Mammary epithelial cell (primary cell): ENCODE results near the gene ARHGAP30.

Source experiments
- EZH2 ChIP-seq: IDR thresholded peaks from 2 replicates; pipeline ENCODE4 v1.6.1; 2012; ENCODE audit warnings: low read length, inconsistent platforms, borderline replicate concordance
- TF ChIP-seq, protein P1 (sequence below), 2 donors: IDR thresholded peaks in 1 of 2; conservative IDR thresholded peaks in 1 of 2; 2 replicates each; pipeline ENCODE4 v1.5.1; 2011 to 2012; ENCODE audit warnings: inconsistent platforms in 2 of 2, low read length in 2 of 2, mild to moderate bottlenecking in 2 of 2, control low read depth in 1 of 2, low read depth in 1 of 2; ENCODE audit not compliant: insufficient read depth in 1 of 2; ENCODE audit errors: extremely low read depth in 1 of 2

- TF ChIP-seq, protein P1, sequence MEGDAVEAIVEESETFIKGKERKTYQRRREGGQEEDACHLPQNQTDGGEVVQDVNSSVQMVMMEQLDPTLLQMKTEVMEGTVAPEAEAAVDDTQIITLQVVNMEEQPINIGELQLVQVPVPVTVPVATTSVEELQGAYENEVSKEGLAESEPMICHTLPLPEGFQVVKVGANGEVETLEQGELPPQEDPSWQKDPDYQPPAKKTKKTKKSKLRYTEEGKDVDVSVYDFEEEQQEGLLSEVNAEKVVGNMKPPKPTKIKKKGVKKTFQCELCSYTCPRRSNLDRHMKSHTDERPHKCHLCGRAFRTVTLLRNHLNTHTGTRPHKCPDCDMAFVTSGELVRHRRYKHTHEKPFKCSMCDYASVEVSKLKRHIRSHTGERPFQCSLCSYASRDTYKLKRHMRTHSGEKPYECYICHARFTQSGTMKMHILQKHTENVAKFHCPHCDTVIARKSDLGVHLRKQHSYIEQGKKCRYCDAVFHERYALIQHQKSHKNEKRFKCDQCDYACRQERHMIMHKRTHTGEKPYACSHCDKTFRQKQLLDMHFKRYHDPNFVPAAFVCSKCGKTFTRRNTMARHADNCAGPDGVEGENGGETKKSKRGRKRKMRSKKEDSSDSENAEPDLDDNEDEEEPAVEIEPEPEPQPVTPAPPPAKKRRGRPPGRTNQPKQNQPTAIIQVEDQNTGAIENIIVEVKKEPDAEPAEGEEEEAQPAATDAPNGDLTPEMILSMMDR (conservative IDR thresholded peaks at IDR 0.05 in 1 of 2, IDR thresholded peaks at IDR 0.05 in 1 of 2; ENCODE audit: extremely low read depth in 1 of 2, insufficient read depth in 1 of 2, low read depth in 1 of 2, low read length in 2 of 2): no peak
- TF ChIP-seq EZH2: no peak
These were observed 48.3 kb downstream of the ARHGAP30 start for GRCh38 chr1:161021165-161021969.
